Measurements from ENCODE around the gene KLF9.

DNA sequence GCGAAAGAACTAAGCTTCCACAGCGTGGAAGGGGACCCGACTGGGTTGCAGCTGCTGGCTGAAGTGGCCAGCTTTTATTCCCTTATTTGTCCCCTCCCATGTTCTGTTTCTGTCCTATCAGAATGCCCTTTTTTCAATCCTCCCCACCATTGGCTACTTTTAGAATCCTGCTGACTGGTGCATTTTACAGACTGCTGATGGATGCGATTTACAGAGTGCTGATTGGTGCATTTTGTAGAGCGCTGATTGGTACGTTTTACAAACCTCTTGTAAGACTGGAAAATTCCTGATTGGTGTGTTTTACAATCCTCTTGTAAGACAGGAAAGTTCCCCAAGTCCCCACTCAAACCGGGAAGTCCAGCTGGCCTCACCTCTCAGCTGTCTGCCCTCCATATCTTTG is 50.7 kb downstream of the KLF9 start:
- TF ChIP-seq, protein P1, sequence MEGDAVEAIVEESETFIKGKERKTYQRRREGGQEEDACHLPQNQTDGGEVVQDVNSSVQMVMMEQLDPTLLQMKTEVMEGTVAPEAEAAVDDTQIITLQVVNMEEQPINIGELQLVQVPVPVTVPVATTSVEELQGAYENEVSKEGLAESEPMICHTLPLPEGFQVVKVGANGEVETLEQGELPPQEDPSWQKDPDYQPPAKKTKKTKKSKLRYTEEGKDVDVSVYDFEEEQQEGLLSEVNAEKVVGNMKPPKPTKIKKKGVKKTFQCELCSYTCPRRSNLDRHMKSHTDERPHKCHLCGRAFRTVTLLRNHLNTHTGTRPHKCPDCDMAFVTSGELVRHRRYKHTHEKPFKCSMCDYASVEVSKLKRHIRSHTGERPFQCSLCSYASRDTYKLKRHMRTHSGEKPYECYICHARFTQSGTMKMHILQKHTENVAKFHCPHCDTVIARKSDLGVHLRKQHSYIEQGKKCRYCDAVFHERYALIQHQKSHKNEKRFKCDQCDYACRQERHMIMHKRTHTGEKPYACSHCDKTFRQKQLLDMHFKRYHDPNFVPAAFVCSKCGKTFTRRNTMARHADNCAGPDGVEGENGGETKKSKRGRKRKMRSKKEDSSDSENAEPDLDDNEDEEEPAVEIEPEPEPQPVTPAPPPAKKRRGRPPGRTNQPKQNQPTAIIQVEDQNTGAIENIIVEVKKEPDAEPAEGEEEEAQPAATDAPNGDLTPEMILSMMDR (IDR thresholded peaks at IDR 0.05) = no peak
- no peak for TF ChIP-seq POLR2AphosphoS5 (IDR thresholded peaks at IDR 0.05)
